Measurements from ENCODE around the gene MRFAP1L1.

The MRFAP1L1 gene

GRCh38 chr4:6659897-6660296 is 49.8 kb downstream of the MRFAP1L1 start:
- TF ChIP-seq, protein P1, sequence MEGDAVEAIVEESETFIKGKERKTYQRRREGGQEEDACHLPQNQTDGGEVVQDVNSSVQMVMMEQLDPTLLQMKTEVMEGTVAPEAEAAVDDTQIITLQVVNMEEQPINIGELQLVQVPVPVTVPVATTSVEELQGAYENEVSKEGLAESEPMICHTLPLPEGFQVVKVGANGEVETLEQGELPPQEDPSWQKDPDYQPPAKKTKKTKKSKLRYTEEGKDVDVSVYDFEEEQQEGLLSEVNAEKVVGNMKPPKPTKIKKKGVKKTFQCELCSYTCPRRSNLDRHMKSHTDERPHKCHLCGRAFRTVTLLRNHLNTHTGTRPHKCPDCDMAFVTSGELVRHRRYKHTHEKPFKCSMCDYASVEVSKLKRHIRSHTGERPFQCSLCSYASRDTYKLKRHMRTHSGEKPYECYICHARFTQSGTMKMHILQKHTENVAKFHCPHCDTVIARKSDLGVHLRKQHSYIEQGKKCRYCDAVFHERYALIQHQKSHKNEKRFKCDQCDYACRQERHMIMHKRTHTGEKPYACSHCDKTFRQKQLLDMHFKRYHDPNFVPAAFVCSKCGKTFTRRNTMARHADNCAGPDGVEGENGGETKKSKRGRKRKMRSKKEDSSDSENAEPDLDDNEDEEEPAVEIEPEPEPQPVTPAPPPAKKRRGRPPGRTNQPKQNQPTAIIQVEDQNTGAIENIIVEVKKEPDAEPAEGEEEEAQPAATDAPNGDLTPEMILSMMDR (conservative IDR thresholded peaks at IDR 0.05): no peak
- no peak overlapping the region for H3K27ac ChIP-seq

GRCh38 chr4:6658597-6659075 is 51.0 kb downstream of the MRFAP1L1 start:
- TF ChIP-seq, protein P1 (conservative IDR thresholded peaks at IDR 0.05): no peak
- H3K27ac ChIP-seq: no peak overlapping the region

- TF ChIP-seq, protein P1 (conservative IDR thresholded peaks at IDR 0.05): no peak
- no peak overlapping the region for H3K27ac ChIP-seq
These were observed 51.5 kb downstream of the MRFAP1L1 start for GRCh38 chr4:6658209-6658595.
